NCI-H2107 treated with DMSO at 0.1 percent for 48 hours (cell line): ENCODE results near the gene KRT83.

Experiments used
- DNase-seq: peaks from one replicate; lab custom pipeline; 2025; ENCODE audit not compliant: unreplicated experiment; lab: John Stamatoyannopoulos, UW

KRT83 gene

DNA sequence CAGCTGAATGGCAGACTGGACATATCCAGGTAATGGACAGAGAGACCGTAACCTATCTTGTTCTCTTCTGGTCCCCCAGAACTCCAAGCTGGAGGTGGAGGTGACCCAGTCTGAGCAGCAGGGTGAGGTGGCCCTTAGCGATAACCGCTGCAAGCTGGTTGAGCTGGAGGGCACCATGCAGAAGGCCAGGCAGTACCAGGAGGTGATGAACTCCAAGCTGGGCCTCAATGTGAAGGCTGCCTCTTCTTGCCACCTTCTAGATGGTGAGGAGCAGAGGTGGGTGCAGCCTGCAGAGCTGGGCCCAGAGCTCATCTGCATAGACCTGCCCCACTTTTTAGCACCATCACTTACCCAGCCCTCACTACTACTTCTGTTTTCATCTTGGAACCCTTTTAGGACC lies 53.9 kb downstream of the KRT83 start:
- DNase-seq = no peak

DNA sequence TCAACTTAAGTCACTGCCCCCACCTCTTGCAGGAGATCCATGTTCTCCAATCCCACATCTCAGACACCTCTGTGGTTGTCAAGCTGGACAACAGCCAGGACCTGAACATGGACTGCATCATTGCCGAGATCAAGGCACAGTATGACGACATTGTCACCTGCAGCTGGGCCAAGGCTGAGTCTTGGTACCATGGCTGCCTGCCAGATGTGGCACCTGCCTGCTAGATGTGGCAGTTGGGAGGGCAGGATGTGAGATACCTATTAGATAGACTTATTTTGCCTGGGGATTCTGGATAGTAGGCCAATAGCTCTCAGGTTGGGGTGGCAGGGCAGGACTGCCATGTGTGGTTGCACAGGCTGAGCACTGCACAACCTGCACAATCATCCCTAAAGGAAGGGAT lies 54.7 kb downstream of the KRT83 start:
- no peak for DNase-seq

DNA sequence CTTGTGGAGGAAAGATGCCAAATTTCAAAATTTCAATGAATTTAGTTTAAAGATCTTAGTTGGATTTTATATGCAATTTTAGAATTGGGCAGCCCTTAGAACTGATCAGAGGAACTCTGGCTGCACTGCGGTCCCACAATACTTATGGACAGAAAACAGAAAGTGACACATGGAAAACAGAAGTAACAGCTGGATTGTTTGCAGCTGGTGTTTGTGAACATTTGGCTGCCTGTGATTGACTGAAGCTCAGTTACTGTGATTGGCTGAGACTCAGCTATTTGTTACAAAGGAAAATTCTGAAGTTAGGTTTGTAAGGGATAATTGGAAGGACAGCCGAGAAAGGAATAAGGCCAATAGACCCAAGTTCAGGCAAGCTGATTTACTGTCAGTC lies 56.8 kb downstream of the KRT83 start:
- no peak for DNase-seq
